HUES64 (cell line): ENCODE results near the gene KRTAP12-1.

Experiments used
- H3K27ac ChIP-seq: 2 replicates; pipeline ENCODE4 v1.7.0; 2013; ENCODE audit warnings: low read depth, low read length, inconsistent platforms
- H3K27me3 ChIP-seq: 2 replicates; pipeline ENCODE4 v1.6.1; 2013; ENCODE audit warnings: mild to moderate bottlenecking, low read length; ENCODE audit not compliant: insufficient read depth
- H3K36me3 ChIP-seq: 2 replicates; pipeline ENCODE4 v1.6.1; 2013; ENCODE audit warnings: mild to moderate bottlenecking, low read length; ENCODE audit not compliant: insufficient read depth
- H3K4me1 ChIP-seq: 2 replicates; pipeline ENCODE4 v1.6.1; 2013; ENCODE audit warnings: mild to moderate bottlenecking, low read length, moderate library complexity; ENCODE audit not compliant: insufficient read depth
- H3K4me3 ChIP-seq: 2 replicates; pipeline ENCODE4 v1.5.1; 2013; ENCODE audit warnings: mild to moderate bottlenecking, low read length, moderate library complexity
- H3K9ac ChIP-seq: 2 replicates; pipeline ENCODE4 v1.6.1; 2013; ENCODE audit warnings: mild to moderate bottlenecking, low read depth, low read length
- H3K9me3 ChIP-seq: 2 replicates; pipeline ENCODE4 v1.6.1; 2013; ENCODE audit warnings: low read depth, low read length; ENCODE audit not compliant: insufficient read depth
- WGBS: fragments of 150-250, 120-280 bp; methylation state at CpG from one replicate; pipeline ENCODE4 v1.1.7; 2013; ENCODE audit warnings: missing lambda C conversion rate; 5-methylcytosine and 5-hydroxymethylcytosine counted together

The KRTAP12-1 gene

GRCh38 chr21:44723177-44724131 is 41.5 kb upstream of the KRTAP12-1 start:
- peaks cover 22% of the 10 kb centered on the region for H3K27me3 ChIP-seq
- no peaks in the 10 kb centered on the region for H3K9me3 ChIP-seq
- no peaks in the 10 kb centered on the region for H3K36me3 ChIP-seq
- peaks cover 16% of the 10 kb centered on the region for H3K4me1 ChIP-seq
- peak overlapping the region; percentile 26 for H3K4me3 ChIP-seq
- H3K27ac ChIP-seq: no peak overlapping the region
- 32% methylated on average over 61 of the region's 61 CpGs for WGBS
- peak overlapping the region; percentile 45; the same call in 1 of the 2 replicates for H3K9ac ChIP-seq

- Histone ChIP-seq H3K9ac (peak overlapping the region; percentile 45; the same call in 1 of the 2 replicates), H3K4me3 (peak overlapping the region; percentile 26; the same call in 1 of the 2 replicates), H3K27me3 (peaks cover 22% of the 10 kb centered on the region), H3K9me3 (no peaks in the 10 kb centered on the region), H3K36me3 (no peaks in the 10 kb centered on the region), H3K27ac (no peak overlapping the region), H3K4me1 (peaks cover 19% of the 10 kb centered on the region)
- 54% methylated on average over 4 of the region's 5 CpGs for WGBS
These were observed 40.8 kb upstream of the KRTAP12-1 start for GRCh38 chr21:44722731-44723130.

GRCh38 chr21:44720170-44720569 is 38.2 kb upstream of the KRTAP12-1 start:
- H3K27me3 ChIP-seq: peaks cover 25% of the 10 kb centered on the region
- WGBS: 90% methylated on average over 1 of the region's 2 CpGs
- no peaks in the 10 kb centered on the region for H3K36me3 ChIP-seq
- H3K27ac ChIP-seq: no peak overlapping the region
- peaks cover 20% of the 10 kb centered on the region for H3K4me1 ChIP-seq
- H3K4me3 ChIP-seq: no peak overlapping the region
- H3K9ac ChIP-seq: no peak overlapping the region
- H3K9me3 ChIP-seq: no peaks in the 10 kb centered on the region

- Histone ChIP-seq H3K27ac (no peak overlapping the region), H3K9ac (no peak overlapping the region), H3K27me3 (peaks cover 29% of the 10 kb centered on the region), H3K9me3 (no peaks in the 10 kb centered on the region), H3K4me3 (no peak overlapping the region), H3K36me3 (no peaks in the 10 kb centered on the region), H3K4me1 (peaks cover 24% of the 10 kb centered on the region)
- WGBS: 55% methylated on average over 6 of the region's 6 CpGs
These were observed 36.6 kb upstream of the KRTAP12-1 start for GRCh38 chr21:44718571-44718970.

GRCh38 chr21:44718093-44718492 is 36.1 kb upstream of the KRTAP12-1 start:
- H3K4me1 ChIP-seq: peaks cover 20% of the 10 kb centered on the region
- no peaks in the 10 kb centered on the region for H3K36me3 ChIP-seq
- WGBS: 65% methylated on average over 2 of the region's 2 CpGs
- H3K27ac ChIP-seq: no peak overlapping the region
- H3K27me3 ChIP-seq: peaks cover 29% of the 10 kb centered on the region
- no peak overlapping the region for H3K9ac ChIP-seq
- no peaks in the 10 kb centered on the region for H3K9me3 ChIP-seq
- H3K4me3 ChIP-seq: no peak overlapping the region

GRCh38 chr21:44716984-44717383 is 35.0 kb upstream of the KRTAP12-1 start:
- Histone ChIP-seq H3K27me3 (peaks cover 34% of the 10 kb centered on the region), H3K9me3 (no peaks in the 10 kb centered on the region), H3K4me3 (no peak overlapping the region), H3K9ac (no peak overlapping the region), H3K27ac (no peak overlapping the region), H3K4me1 (peaks cover 21% of the 10 kb centered on the region), H3K36me3 (no peaks in the 10 kb centered on the region)

- peaks cover 54% of the 10 kb centered on the region for H3K27me3 ChIP-seq
- peaks cover 31% of the 10 kb centered on the region for H3K4me1 ChIP-seq
- no peak overlapping the region for H3K4me3 ChIP-seq
- no peaks in the 10 kb centered on the region for H3K9me3 ChIP-seq
- no peak overlapping the region for H3K9ac ChIP-seq
- WGBS: 41% methylated on average over 8 of the region's 8 CpGs
- H3K27ac ChIP-seq: no peak overlapping the region
- H3K36me3 ChIP-seq: no peaks in the 10 kb centered on the region
These were observed 32.9 kb upstream of the KRTAP12-1 start for GRCh38 chr21:44714905-44715304.

GRCh38 chr21:44713846-44714245 is 31.9 kb upstream of the KRTAP12-1 start:
- H3K9ac ChIP-seq: no peak overlapping the region
- WGBS: 93% methylated on average over 10 of the region's 10 CpGs
- no peak overlapping the region for H3K4me3 ChIP-seq
- peaks cover 65% of the 10 kb centered on the region for H3K27me3 ChIP-seq
- no peaks in the 10 kb centered on the region for H3K9me3 ChIP-seq
- no peak overlapping the region for H3K27ac ChIP-seq
- no peaks in the 10 kb centered on the region for H3K36me3 ChIP-seq
- H3K4me1 ChIP-seq: peaks cover 41% of the 10 kb centered on the region

GRCh38 chr21:44713130-44713529 is 31.2 kb upstream of the KRTAP12-1 start:
- Histone ChIP-seq H3K9me3 (no peaks in the 10 kb centered on the region), H3K4me1 (peaks cover 45% of the 10 kb centered on the region), H3K27me3 (peaks cover 72% of the 10 kb centered on the region), H3K27ac (no peak overlapping the region), H3K36me3 (no peaks in the 10 kb centered on the region), H3K4me3 (no peak overlapping the region), H3K9ac (no peak overlapping the region)
- 77% methylated on average over 9 of the region's 9 CpGs for WGBS

- H3K27ac ChIP-seq: no peak overlapping the region
- H3K36me3 ChIP-seq: no peaks in the 10 kb centered on the region
- no peak overlapping the region for H3K9ac ChIP-seq
- peaks cover 49% of the 10 kb centered on the region for H3K4me1 ChIP-seq
- peak overlapping the region; percentile 41 for H3K4me3 ChIP-seq
- no peaks in the 10 kb centered on the region for H3K9me3 ChIP-seq
- peaks cover 79% of the 10 kb centered on the region for H3K27me3 ChIP-seq
- 8% methylated on average over 19 of the region's 22 CpGs for WGBS
These were observed 30.5 kb upstream of the KRTAP12-1 start for GRCh38 chr21:44712203-44713028.
